IMR-90 (cell line): ENCODE results near the gene SETD3. TPM values are rescaled to one million over a fixed set of nuclear protein-coding genes. Genes with fewer than 3 reads are reported as not detected.

Experiments
- ATAC-seq: fragments of 200-7000 bp; cut with Tn5 transposase; 2 replicates; pipeline ENCODE4 v1.9.1; 2020; ENCODE audit warnings: low read depth, mild to moderate bottlenecking, moderate library complexity
- BruUV-seq: library from RNA; stranded (reverse); fragments of 400-500 nt; replicated peaks from 2 replicates; lab custom pipeline; 2021; lab: Mats Ljungman, UMichigan
- CTCF ChIA-PET: fragments of 300-600 bp; formaldehyde crosslinking; extraction: SDS; loops from one replicate; lab custom pipeline; 2021; ENCODE audit warnings: antibody characterized with exemption; lab: Yijun Ruan, JAX
- POLR2A ChIA-PET: fragments of 300-600 bp; sonication (Branson Sonifier 250); formaldehyde crosslinking; loops from one replicate; lab custom pipeline; 2022; ENCODE audit warnings: antibody characterized with exemption; ENCODE audit not compliant: unreplicated experiment; lab: Charles Lee
- DNase-seq: peaks from one replicate; pipeline ENCODE4 v3.0.0; 2013
- H2AFZ ChIP-seq: replicated peaks from 2 replicates; pipeline ENCODE3; 2013; ENCODE audit warnings: low read length, mild to moderate bottlenecking; ENCODE audit not compliant: poor library complexity
- H2AK5ac ChIP-seq: 2 replicates; pipeline ENCODE4 v1.6.1; 2013; ENCODE audit warnings: low read depth, low read length, inconsistent platforms
- H2AK9ac ChIP-seq: replicated peaks from 2 replicates; pipeline ENCODE3; 2013; ENCODE audit warnings: mild to moderate bottlenecking, low read depth, low read length, moderate library complexity; ENCODE audit not compliant: poor library complexity
- H2BK120ac ChIP-seq: 2 replicates; pipeline ENCODE4 v1.6.1; 2013; ENCODE audit warnings: low read depth, low read length, inconsistent platforms
- H2BK15ac ChIP-seq: 3 replicates; pipeline ENCODE4 v1.6.1; 2013; ENCODE audit warnings: low read depth, low read length, inconsistent platforms
- H2BK20ac ChIP-seq: 2 replicates; pipeline ENCODE4 v1.6.1; 2013; ENCODE audit warnings: low read depth, mild to moderate bottlenecking, inconsistent platforms, low read length, moderate library complexity
- H2BK5ac ChIP-seq: 2 replicates; pipeline ENCODE4 v1.6.1; 2013; ENCODE audit warnings: mild to moderate bottlenecking, low read depth, low read length, inconsistent platforms; ENCODE audit not compliant: poor library complexity, severe bottlenecking
- H3K14ac ChIP-seq: replicated peaks from 2 replicates; pipeline ENCODE4 v1.6.1; 2013; ENCODE audit warnings: low read depth, low read length, inconsistent platforms
- H3K18ac ChIP-seq: 2 replicates; pipeline ENCODE4 v1.6.1; 2013; ENCODE audit warnings: low read depth, low read length, control low read depth
- H3K23ac ChIP-seq: 2 replicates; pipeline ENCODE4 v1.6.1; 2013; ENCODE audit warnings: low read depth, low read length, inconsistent platforms
- H3K27ac ChIP-seq: 2 replicates; pipeline ENCODE4 v1.5.1; 2013; ENCODE audit warnings: mild to moderate bottlenecking, control low read depth, low read length; ENCODE audit not compliant: insufficient read depth
- H3K27me3 ChIP-seq: 2 replicates; pipeline ENCODE4 v1.6.1; 2013; ENCODE audit warnings: low read length; ENCODE audit not compliant: control insufficient read depth, insufficient read depth
- H3K36me3 ChIP-seq: 2 replicates; pipeline ENCODE4 v1.6.1; 2013; ENCODE audit warnings: low read length, mixed read lengths; ENCODE audit not compliant: control insufficient read depth, insufficient read depth
- H3K4ac ChIP-seq: 2 replicates; pipeline ENCODE4 v1.6.1; 2013; ENCODE audit warnings: low read depth, low read length, inconsistent platforms
- H3K4me1 ChIP-seq: 2 replicates; pipeline ENCODE4 v1.6.1; 2013; ENCODE audit warnings: low read length, mixed read lengths; ENCODE audit not compliant: control insufficient read depth, insufficient read depth
- H3K4me2 ChIP-seq: 2 replicates; pipeline ENCODE4 v1.6.1; 2013; ENCODE audit warnings: low read depth, mild to moderate bottlenecking, control low read depth, low read length, moderate library complexity
- H3K4me3 ChIP-seq: 2 replicates; pipeline ENCODE4 v1.5.1; 2013; ENCODE audit warnings: low read depth, mild to moderate bottlenecking, control low read depth, low read length, moderate library complexity; ENCODE audit not compliant: insufficient read depth
- H3K56ac ChIP-seq: 2 replicates; pipeline ENCODE4 v1.6.1; 2013; ENCODE audit warnings: low read length, inconsistent platforms; ENCODE audit not compliant: insufficient read depth; ENCODE audit errors: extremely low read depth
- H3K79me1 ChIP-seq, 2 experiments: 2 replicates each; pipeline ENCODE4 v1.6.1; 2013; ENCODE audit warnings: low read length in 2 of 2, inconsistent platforms in 1 of 2, low read depth in 1 of 2
- H3K9ac ChIP-seq: 2 replicates; pipeline ENCODE4 v1.6.1; 2013; ENCODE audit warnings: low read depth, low read length, control low read depth
- H3K9me1 ChIP-seq: 2 replicates; pipeline ENCODE4 v1.6.1; 2013; ENCODE audit warnings: low read length, inconsistent platforms; ENCODE audit not compliant: insufficient read depth
- H3K9me3 ChIP-seq: 2 replicates; pipeline ENCODE4 v1.6.1; 2013; ENCODE audit warnings: low read length; ENCODE audit not compliant: control insufficient read depth, insufficient read depth
- H4K20me1 ChIP-seq: 2 replicates; pipeline ENCODE4 v1.6.1; 2013; ENCODE audit warnings: low read length, inconsistent platforms; ENCODE audit not compliant: insufficient read depth
- H4K5ac ChIP-seq: 2 replicates; pipeline ENCODE4 v1.6.1; 2013; ENCODE audit warnings: mild to moderate bottlenecking, low read depth, low read length, control low read depth
- H4K8ac ChIP-seq, 2 experiments: 2 replicates each; pipeline ENCODE4 v1.6.1; 2013; ENCODE audit warnings: low read depth in 2 of 2, low read length in 2 of 2, control low read depth in 1 of 2, inconsistent platforms in 1 of 2
- H4K91ac ChIP-seq: 2 replicates; pipeline ENCODE4 v1.6.1; 2013; ENCODE audit warnings: low read depth, low read length, inconsistent platforms; ENCODE audit not compliant: insufficient read depth
- BHLHE40 ChIP-seq: fragments of 150-350 bp; IDR thresholded peaks from 2 replicates; pipeline ENCODE4 v1.6.1; 2016; ENCODE audit warnings: mild to moderate bottlenecking, low read depth, low read length
- CEBPB ChIP-seq: IDR thresholded peaks from 2 replicates; pipeline ENCODE4 v1.6.1; 2012; ENCODE audit warnings: low read depth, low read length, improper control_type of control experiment
- CHD1 ChIP-seq: IDR thresholded peaks from 2 replicates; pipeline ENCODE4 v1.6.1; 2012; ENCODE audit warnings: low read depth, low read length, improper control_type of control experiment
- CTCF ChIP-seq: conservative IDR thresholded peaks from 2 replicates; pipeline ENCODE4 v1.5.1; 2012; ENCODE audit warnings: mild to moderate bottlenecking, low read depth, low read length, improper control_type of control experiment
- FOS ChIP-seq: fragments of 150-350 bp; IDR thresholded peaks from 2 replicates; pipeline ENCODE4 v1.6.1; 2016; ENCODE audit warnings: low read depth, low read length
- MXI1 ChIP-seq: IDR thresholded peaks from 2 replicates; pipeline ENCODE4 v1.6.1; 2012; ENCODE audit warnings: low read depth, mild to moderate bottlenecking, low read length, moderate library complexity, borderline replicate concordance
- NFE2L2 ChIP-seq: fragments of 150-350 bp; IDR thresholded peaks from 2 replicates; pipeline ENCODE4 v1.6.1; 2016; ENCODE audit warnings: low read depth, mild to moderate bottlenecking, low read length
- POLR2A ChIP-seq: IDR thresholded peaks from 2 replicates; pipeline ENCODE4 v1.6.1; 2012; ENCODE audit warnings: mild to moderate bottlenecking, low read depth, low read length
- RAD21 ChIP-seq: IDR thresholded peaks from 2 replicates; pipeline ENCODE4 v1.6.1; 2012; ENCODE audit warnings: low read length, improper control_type of control experiment
- RCOR1 ChIP-seq: IDR thresholded peaks from 2 replicates; pipeline ENCODE4 v1.6.1; 2012; ENCODE audit warnings: mild to moderate bottlenecking, low read length, improper control_type of control experiment; ENCODE audit not compliant: insufficient replicate concordance
- RFX5 ChIP-seq: IDR thresholded peaks from 2 replicates; pipeline ENCODE4 v1.8.0; 2012; ENCODE audit warnings: low read depth, mild to moderate bottlenecking, low read length, moderate library complexity
- WGBS, 2 experiments: methylation state at CpG; one replicate each; pipeline versions ENCODE4 v1.1.5 to v1.1.7; 2013; ENCODE audit warnings: missing lambda C conversion rate in 2 of 2; ENCODE audit not compliant: insufficient read length in 1 of 2; ENCODE audit errors: extremely low coverage in 2 of 2; 5-methylcytosine and 5-hydroxymethylcytosine counted together
- dilution Hi-C: fragments of 300-500 bp; cut with HindIII; formaldehyde crosslinking; loops from one replicate; pipeline ENCODE4 v1.14.3; 2018; ENCODE audit warnings: low sequenced_read_pairs; ENCODE audit not compliant: unreplicated experiment
- in situ Hi-C: fragments of 300-500 bp; cut with MboI; formaldehyde crosslinking; loops from 3 replicates; pipeline ENCODE4 v1.14.3; 2019; ENCODE audit warnings: low sequenced_read_pairs, inconsistent platforms, mixed read lengths
- intact Hi-C: fragments of 100-400 bp; cut with micrococcal nuclease; formaldehyde crosslinking; loops from 2 replicates; pipeline ENCODE4 v1.10.0; 2022
- polyA plus RNA-seq, 3 experiments: library from polyadenylated mRNA; depleted of rRNA; stranded (reverse); fragments of >200 nt; gene quantifications; 2 replicates each; pipeline ENCODE4 v1.2.3, GENCODE V29; 2012; ENCODE audit warnings: low replicate concordance in 1 of 3
- total RNA-seq: library from RNA; depleted of rRNA; stranded (reverse); fragments of >200 nt; gene quantifications from 2 replicates; pipeline ENCODE4 v1.2.3, GENCODE V29; 2012
- TF ChIP-seq, protein P1 (sequence below): fragments of 150-350 bp; IDR thresholded peaks from 2 replicates; pipeline ENCODE4 v1.6.1; 2016; ENCODE audit warnings: low read depth, mild to moderate bottlenecking, low read length, moderate library complexity, borderline replicate concordance

Gene SETD3
- total and polyA plus RNA-seq, 2 of the 4 experiments (the other 2 are of a cell fraction) = 18.8 to 31.9 TPM

DNA sequence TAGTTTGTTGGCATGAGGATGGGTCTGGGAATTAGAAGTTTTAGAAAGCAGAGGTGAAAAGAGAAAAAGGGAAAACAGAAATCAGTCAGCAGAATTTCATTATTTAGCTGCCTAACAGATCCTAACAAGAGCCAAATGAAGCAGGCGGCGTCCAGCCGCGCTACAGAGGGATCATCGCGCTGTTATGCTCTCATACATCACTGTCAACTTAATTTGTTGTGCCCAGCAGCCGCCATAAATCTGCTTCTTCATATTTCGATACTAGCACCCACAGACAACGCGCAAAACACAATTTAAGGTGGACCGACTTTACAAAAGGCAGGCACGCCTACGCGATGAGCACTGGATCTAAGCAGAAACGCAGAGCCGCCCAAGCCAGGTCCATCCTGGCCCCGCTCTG, 66.7 kb downstream of the SETD3 start:
- no peaks in the 10 kb centered on the region for H3K9me3 ChIP-seq
- no peak overlapping the region for H3K18ac ChIP-seq
- dilution Hi-C loops = no loop called here
- no peak overlapping the region for H3K23ac ChIP-seq
- H2BK5ac ChIP-seq = no peak overlapping the region
- H3K9ac ChIP-seq = no peak overlapping the region
- intact Hi-C loops = no loop called here
- H2AK5ac ChIP-seq = no peak overlapping the region
- in situ Hi-C loops = loop anchor here (10.0 kb wide), 1 partner anchor 89 kb away; no protein-coding TSS in a partner anchor
- H2BK20ac ChIP-seq = no peak overlapping the region
- H2AFZ ChIP-seq = no peak overlapping the region
- H3K27ac ChIP-seq = no peak overlapping the region
- H2AK9ac ChIP-seq = no peak overlapping the region
- no peaks in the 10 kb centered on the region; the same call in 1 of the 2 replicates for H3K4me1 ChIP-seq
- CTCF ChIA-PET = no interaction called here
- H3K36me3 ChIP-seq = peaks cover 10% of the 10 kb centered on the region; the same call in 1 of the 2 replicates
- no peak overlapping the region for H2BK15ac ChIP-seq
- H3K9me1 ChIP-seq = no peaks in the 10 kb centered on the region
- POLR2A ChIA-PET = no interaction called here
- ATAC-seq (no peak), DNase-seq (no peak)
- 93% methylated on average over 16 of the region's 17 CpGs; no CpG with 5 or more reads in 1 of the 2 experiments for WGBS, 2 experiments
- H3K14ac ChIP-seq = no peak overlapping the region
- no peak overlapping the region for H4K5ac ChIP-seq
- H4K91ac ChIP-seq = no peak overlapping the region
- TF ChIP-seq CHD1 (no peak), RCOR1 (no peak), CEBPB (no peak), RFX5 (no peak), POLR2A (no peak), CTCF (no peak), NFE2L2 (no peak), RAD21 (no peak), BHLHE40 (no peak), MXI1 (no peak), FOS (no peak)
- TF ChIP-seq, protein P1, sequence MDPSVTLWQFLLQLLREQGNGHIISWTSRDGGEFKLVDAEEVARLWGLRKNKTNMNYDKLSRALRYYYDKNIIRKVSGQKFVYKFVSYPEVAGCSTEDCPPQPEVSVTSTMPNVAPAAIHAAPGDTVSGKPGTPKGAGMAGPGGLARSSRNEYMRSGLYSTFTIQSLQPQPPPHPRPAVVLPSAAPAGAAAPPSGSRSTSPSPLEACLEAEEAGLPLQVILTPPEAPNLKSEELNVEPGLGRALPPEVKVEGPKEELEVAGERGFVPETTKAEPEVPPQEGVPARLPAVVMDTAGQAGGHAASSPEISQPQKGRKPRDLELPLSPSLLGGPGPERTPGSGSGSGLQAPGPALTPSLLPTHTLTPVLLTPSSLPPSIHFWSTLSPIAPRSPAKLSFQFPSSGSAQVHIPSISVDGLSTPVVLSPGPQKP = no peak
- no peaks in the 10 kb centered on the region for H3K27me3 ChIP-seq
- H3K56ac ChIP-seq = no peak overlapping the region
- H4K20me1 ChIP-seq = no peaks in the 10 kb centered on the region; the same call in 1 of the 2 replicates
- H2BK120ac ChIP-seq = no peak overlapping the region
- no peak overlapping the region for H4K8ac ChIP-seq
- no peak overlapping the region for H3K4ac ChIP-seq
- no peak overlapping the region for H3K4me2 ChIP-seq
- no TSS peak for BruUV-seq
- no peak overlapping the region for H3K4me3 ChIP-seq
- peaks cover 4 to 5% of the 10 kb centered on the region in 2 experiments; a peak in 2 of 4 replicates for H3K79me1 ChIP-seq
